Measurements from ENCODE around the gene RABGAP1L.

- TF ChIP-seq YY1 (IDR thresholded peaks at IDR 0.05; ENCODE audit: insufficient read depth, insufficient read length) (no peak), ZNF274 (IDR thresholded peaks at IDR 0.05; ENCODE audit: low read depth, low read length) (no peak)
Measured at GRCh38 chr1:174967845-174968705, 808.8 kb downstream of the RABGAP1L start.

Measured in NT2/D1 (cell line).